WTC11 (cell line): ENCODE data around the gene OR5K4. TPM values are rescaled to one million over a fixed set of nuclear protein-coding genes. Genes with fewer than 3 reads are reported as not detected.

Experiments
- ATAC-seq: fragments of 200-7000 bp; cut with Tn5 transposase; 2 replicates; pipeline ENCODE4 v1.10.0; 2021; ENCODE audit warnings: mild to moderate bottlenecking, moderate library complexity
- CTCF ChIA-PET: fragments of 300-600 bp; sonication (Branson Sonifier 250); formaldehyde crosslinking; loops from one replicate; lab custom pipeline; 2021; ENCODE audit warnings: antibody characterized with exemption; lab: Charles Lee
- POLR2A ChIA-PET: fragments of 350-600 bp; sonication (Branson Sonifier 250); formaldehyde crosslinking; loops from one replicate; lab custom pipeline; 2021; ENCODE audit warnings: antibody characterized with exemption; lab: Charles Lee
- DNase-seq: peaks from one replicate; pipeline ENCODE4 v3.0.0; 2021; ENCODE audit warnings: low spot score
- H3K27ac Mint-ChIP-seq: 2 replicates; pipeline ENCODE4 v1.8.0; 2021; ENCODE audit warnings: mixed read lengths
- H3K27me3 Mint-ChIP-seq: 2 replicates; pipeline ENCODE4 v1.8.0; 2021; ENCODE audit warnings: low read depth, mild to moderate bottlenecking, moderate library complexity, mixed read lengths
- H3K36me3 Mint-ChIP-seq: 2 replicates; pipeline ENCODE4 v1.8.0; 2021; ENCODE audit warnings: mixed read lengths
- H3K4me1 Mint-ChIP-seq: 2 replicates; pipeline ENCODE4 v1.8.0; 2022; ENCODE audit warnings: mixed read lengths
- H3K4me3 Mint-ChIP-seq: 2 replicates; pipeline ENCODE4 v1.8.0; 2021; ENCODE audit warnings: mild to moderate bottlenecking, moderate library complexity, mixed read lengths
- H3K9me3 Mint-ChIP-seq: 2 replicates; pipeline ENCODE4 v1.8.0; 2021; ENCODE audit warnings: mixed read lengths
- ATF1 ChIP-seq: sonication (generic); formaldehyde crosslinking; IDR thresholded peaks from 2 replicates; pipeline ENCODE4 v1.8.1; 2023; ENCODE audit warnings: mild to moderate bottlenecking, moderate library complexity, missing genetic modification reagents
- CREB1 ChIP-seq: sonication (generic); formaldehyde crosslinking; IDR thresholded peaks from 2 replicates; pipeline ENCODE4 v1.8.0; 2023; ENCODE audit warnings: mild to moderate bottlenecking, missing genetic modification reagents
- EMX1 ChIP-seq: fragments of 250-450 bp; sonication (Bioruptor Pico); IDR thresholded peaks from 2 replicates; pipeline ENCODE4 v1.8.0; 2021; ENCODE audit warnings: mild to moderate bottlenecking
- NFATC4 ChIP-seq: fragments of 250-450 bp; sonication (Bioruptor Pico); IDR thresholded peaks from 2 replicates; pipeline ENCODE4 v1.9.0; 2021; ENCODE audit warnings: mild to moderate bottlenecking
- RORB ChIP-seq: fragments of 250-450 bp; sonication (Bioruptor Pico); IDR thresholded peaks from 2 replicates; pipeline ENCODE4 v1.9.0; 2021; ENCODE audit warnings: mild to moderate bottlenecking
- TEAD1 ChIP-seq: sonication (generic); formaldehyde crosslinking; IDR thresholded peaks from 2 replicates; pipeline ENCODE4 v1.8.0; 2022; ENCODE audit warnings: mild to moderate bottlenecking, missing genetic modification reagents
- ZBTB21 ChIP-seq: sonication (generic); formaldehyde crosslinking; IDR thresholded peaks from 2 replicates; pipeline ENCODE4 v1.8.1; 2023; ENCODE audit warnings: mild to moderate bottlenecking, missing genetic modification reagents, borderline replicate concordance
- ZNF416 ChIP-seq: fragments of 250-450 bp; sonication (Bioruptor Pico); IDR thresholded peaks from 2 replicates; pipeline ENCODE4 v1.9.0; 2021; ENCODE audit warnings: mild to moderate bottlenecking, inconsistent platforms
- ZNF671 ChIP-seq: fragments of 250-450 bp; sonication (Bioruptor Pico); IDR thresholded peaks from 2 replicates; pipeline ENCODE4 v1.8.0; 2021; ENCODE audit warnings: mild to moderate bottlenecking
- total RNA-seq: library from RNA; stranded (reverse); gene quantifications from 3 replicates; pipeline ENCODE4 v1.2.3, GENCODE V29; 2021
- TF ChIP-seq, protein P1 (sequence below): sonication (generic); formaldehyde crosslinking; IDR thresholded peaks from 2 replicates; pipeline ENCODE4 v1.8.0; 2023; ENCODE audit warnings: mild to moderate bottlenecking, missing genetic modification reagents
- TF ChIP-seq, protein P2 (sequence below): fragments of 200-600 bp; IDR thresholded peaks from 2 replicates; pipeline ENCODE4 v1.8.0; 2022; ENCODE audit warnings: antibody characterized with exemption
- TF ChIP-seq, protein P3 (sequence below): fragments of 250-450 bp; sonication (Bioruptor Pico); IDR thresholded peaks from 2 replicates; pipeline ENCODE4 v1.9.0; 2021; ENCODE audit warnings: moderate library complexity, mild to moderate bottlenecking, inconsistent platforms, borderline replicate concordance
- TF ChIP-seq, protein P4 (sequence below): sonication (generic); formaldehyde crosslinking; IDR thresholded peaks from 2 replicates; pipeline ENCODE4 v1.8.1; 2023; ENCODE audit warnings: mild to moderate bottlenecking, missing genetic modification reagents, moderate library complexity
- TF ChIP-seq, protein P5 (sequence below): sonication (generic); formaldehyde crosslinking; conservative IDR thresholded peaks from 2 replicates; pipeline ENCODE4 v1.8.1; 2022; ENCODE audit warnings: mild to moderate bottlenecking, missing genetic modification reagents

The OR5K4 gene
- total RNA-seq, 1 experiment from 2014 or later = not detected

DNA sequence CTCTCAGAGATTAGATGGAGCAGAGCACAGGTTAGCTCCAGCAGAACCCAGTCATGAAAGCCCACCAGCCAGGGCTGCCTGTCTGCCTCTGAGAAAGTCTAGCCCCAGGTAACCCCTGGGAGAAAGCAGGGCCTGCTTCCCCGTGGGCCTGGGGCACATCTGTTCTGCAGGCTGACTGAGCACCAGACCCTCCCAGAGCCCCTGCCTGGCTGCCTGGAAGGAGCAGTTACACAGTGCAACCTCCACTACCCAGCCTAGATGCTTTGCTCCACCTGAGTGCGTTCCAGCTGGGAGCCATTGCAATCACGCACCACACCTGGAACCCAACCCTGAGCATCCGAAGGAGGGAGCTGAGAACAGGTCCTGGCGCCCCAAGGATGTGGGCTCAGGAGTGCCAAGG is 24.7 kb upstream of the OR5K4 start (continued):
- TF ChIP-seq, protein P1, sequence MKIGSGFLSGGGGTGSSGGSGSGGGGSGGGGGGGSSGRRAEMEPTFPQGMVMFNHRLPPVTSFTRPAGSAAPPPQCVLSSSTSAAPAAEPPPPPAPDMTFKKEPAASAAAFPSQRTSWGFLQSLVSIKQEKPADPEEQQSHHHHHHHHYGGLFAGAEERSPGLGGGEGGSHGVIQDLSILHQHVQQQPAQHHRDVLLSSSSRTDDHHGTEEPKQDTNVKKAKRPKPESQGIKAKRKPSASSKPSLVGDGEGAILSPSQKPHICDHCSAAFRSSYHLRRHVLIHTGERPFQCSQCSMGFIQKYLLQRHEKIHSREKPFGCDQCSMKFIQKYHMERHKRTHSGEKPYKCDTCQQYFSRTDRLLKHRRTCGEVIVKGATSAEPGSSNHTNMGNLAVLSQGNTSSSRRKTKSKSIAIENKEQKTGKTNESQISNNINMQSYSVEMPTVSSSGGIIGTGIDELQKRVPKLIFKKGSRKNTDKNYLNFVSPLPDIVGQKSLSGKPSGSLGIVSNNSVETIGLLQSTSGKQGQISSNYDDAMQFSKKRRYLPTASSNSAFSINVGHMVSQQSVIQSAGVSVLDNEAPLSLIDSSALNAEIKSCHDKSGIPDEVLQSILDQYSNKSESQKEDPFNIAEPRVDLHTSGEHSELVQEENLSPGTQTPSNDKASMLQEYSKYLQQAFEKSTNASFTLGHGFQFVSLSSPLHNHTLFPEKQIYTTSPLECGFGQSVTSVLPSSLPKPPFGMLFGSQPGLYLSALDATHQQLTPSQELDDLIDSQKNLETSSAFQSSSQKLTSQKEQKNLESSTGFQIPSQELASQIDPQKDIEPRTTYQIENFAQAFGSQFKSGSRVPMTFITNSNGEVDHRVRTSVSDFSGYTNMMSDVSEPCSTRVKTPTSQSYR = no peak

DNA sequence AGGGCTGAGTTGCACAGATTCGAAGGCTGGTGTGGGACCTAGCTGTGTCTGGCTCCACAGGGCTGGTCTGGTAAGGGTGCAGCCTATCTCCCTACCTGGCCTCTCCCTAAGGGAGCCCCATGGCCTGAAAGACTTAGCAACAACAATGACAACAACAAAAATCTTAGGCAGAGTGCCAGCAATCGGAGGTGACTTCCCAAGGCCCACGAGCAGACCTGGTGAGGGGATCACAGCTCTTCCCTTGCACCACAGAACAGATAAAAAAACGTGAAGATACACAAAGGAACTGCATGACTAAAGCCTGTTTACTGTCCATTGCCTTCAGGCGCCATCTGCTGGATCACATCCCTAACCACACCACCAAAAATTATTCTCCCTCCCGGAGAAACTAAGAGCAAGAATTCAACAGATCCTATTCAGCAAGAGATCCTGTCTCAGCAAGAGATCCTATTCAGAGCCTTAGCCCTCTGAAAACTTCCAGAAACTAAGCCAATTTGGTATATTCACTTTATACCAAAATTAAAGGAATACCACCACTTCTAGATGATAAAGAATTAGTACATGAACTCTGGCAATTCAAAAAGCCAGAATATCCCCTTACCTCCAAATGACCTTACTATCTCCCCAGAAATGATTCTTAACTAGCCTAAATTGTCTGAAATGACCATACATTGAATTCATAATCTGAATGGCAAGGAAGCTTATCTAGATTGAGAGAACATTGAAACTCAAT is 24.1 kb upstream of the OR5K4 start:
- Mint-ChIP-seq H3K27ac (0 out of 2 replicates have a peak overlapping the region, but pooled peaks have one; percentile 12), H3K9me3 (no peaks in the 10 kb centered on the region), H3K36me3 (no peaks in the 10 kb centered on the region), H3K4me3 (no peak overlapping the region), H3K4me1 (peaks cover 60% of the 10 kb centered on the region), H3K27me3 (no peaks in the 10 kb centered on the region; the same call in 1 of the 2 replicates)
- ChIA-PET CTCF (interaction anchor here (0.6 to 3.2 kb wide), 31 partner anchors 10 to 508 kb away, joined by 3 to 41 read pairs (median 4); partner anchors contain the start of genes CLDND1 and CRYBG3), POLR2A (interaction anchor here (1.0 kb wide), 1 partner anchor 11 kb away, joined by 3 read pairs; no protein-coding TSS in a partner anchor)
- TF ChIP-seq, protein P2, sequence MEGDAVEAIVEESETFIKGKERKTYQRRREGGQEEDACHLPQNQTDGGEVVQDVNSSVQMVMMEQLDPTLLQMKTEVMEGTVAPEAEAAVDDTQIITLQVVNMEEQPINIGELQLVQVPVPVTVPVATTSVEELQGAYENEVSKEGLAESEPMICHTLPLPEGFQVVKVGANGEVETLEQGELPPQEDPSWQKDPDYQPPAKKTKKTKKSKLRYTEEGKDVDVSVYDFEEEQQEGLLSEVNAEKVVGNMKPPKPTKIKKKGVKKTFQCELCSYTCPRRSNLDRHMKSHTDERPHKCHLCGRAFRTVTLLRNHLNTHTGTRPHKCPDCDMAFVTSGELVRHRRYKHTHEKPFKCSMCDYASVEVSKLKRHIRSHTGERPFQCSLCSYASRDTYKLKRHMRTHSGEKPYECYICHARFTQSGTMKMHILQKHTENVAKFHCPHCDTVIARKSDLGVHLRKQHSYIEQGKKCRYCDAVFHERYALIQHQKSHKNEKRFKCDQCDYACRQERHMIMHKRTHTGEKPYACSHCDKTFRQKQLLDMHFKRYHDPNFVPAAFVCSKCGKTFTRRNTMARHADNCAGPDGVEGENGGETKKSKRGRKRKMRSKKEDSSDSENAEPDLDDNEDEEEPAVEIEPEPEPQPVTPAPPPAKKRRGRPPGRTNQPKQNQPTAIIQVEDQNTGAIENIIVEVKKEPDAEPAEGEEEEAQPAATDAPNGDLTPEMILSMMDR = peak; percentile 40
- TF ChIP-seq EMX1 (CRISPR knock-in tag) (no peak), TEAD1 (CRISPR knock-in tag) (no peak), ZBTB21 (no peak)
- DNase-seq (peak; percentile 39), ATAC-seq (peak; percentile 46)

DNA sequence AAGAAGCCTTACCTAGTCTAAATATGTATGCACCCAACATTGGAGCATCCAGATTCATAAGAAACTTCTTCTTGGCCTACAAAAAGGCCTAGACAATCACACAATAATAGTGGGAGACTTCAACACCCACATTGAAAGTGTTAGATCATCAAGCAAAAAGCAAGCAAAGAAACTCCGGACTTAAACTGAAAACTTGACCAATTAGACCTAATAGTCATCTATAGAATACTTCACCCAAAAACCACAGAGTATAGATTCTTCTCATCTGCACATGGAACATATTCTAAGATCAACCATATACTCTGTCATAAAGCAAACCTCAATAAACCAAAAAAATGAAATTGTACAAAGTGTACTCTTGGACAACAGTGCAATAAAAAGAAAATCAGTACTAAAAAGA is 22.3 kb upstream of the OR5K4 start:
- TF ChIP-seq ATF1 (CRISPR knock-in tag) (no peak), ZNF671 (CRISPR knock-in tag) (no peak), CREB1 (no peak), RORB (CRISPR knock-in tag) (no peak), ZNF416 (CRISPR knock-in tag) (no peak), NFATC4 (CRISPR knock-in tag) (no peak)
- TF ChIP-seq, protein P3, sequence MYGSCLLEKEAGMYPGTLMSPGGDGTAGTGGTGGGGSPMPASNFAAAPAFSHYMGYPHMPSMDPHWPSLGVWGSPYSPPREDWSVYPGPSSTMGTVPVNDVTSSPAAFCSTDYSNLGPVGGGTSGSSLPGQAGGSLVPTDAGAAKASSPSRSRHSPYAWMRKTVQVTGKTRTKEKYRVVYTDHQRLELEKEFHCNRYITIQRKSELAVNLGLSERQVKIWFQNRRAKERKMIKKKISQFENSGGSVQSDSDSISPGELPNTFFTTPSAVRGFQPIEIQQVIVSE (CRISPR knock-in tag) = no peak
- TF ChIP-seq, protein P4, sequence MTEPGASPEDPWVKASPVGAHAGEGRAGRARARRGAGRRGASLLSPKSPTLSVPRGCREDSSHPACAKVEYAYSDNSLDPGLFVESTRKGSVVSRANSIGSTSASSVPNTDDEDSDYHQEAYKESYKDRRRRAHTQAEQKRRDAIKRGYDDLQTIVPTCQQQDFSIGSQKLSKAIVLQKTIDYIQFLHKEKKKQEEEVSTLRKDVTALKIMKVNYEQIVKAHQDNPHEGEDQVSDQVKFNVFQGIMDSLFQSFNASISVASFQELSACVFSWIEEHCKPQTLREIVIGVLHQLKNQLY (CRISPR knock-in tag) = no peak
- TF ChIP-seq, protein P2 = no peak
- TF ChIP-seq, protein P5, sequence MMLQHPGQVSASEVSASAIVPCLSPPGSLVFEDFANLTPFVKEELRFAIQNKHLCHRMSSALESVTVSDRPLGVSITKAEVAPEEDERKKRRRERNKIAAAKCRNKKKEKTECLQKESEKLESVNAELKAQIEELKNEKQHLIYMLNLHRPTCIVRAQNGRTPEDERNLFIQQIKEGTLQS (CRISPR knock-in tag) = no peak
- no peak overlapping the region for H3K27ac Mint-ChIP-seq
- no peaks in the 10 kb centered on the region for H3K36me3 Mint-ChIP-seq
- H3K4me3 Mint-ChIP-seq = no peak overlapping the region
- DNase-seq = no peak
- no peaks in the 10 kb centered on the region; the same call in 1 of the 2 replicates for H3K27me3 Mint-ChIP-seq
- ChIA-PET CTCF (interaction anchor here (3.2 kb wide), 1 partner anchor 292 kb away, joined by 41 read pairs; no protein-coding TSS in a partner anchor), POLR2A (no interaction called here)
- no peak for ATAC-seq
- H3K4me1 Mint-ChIP-seq = peaks cover 42% of the 10 kb centered on the region
- H3K9me3 Mint-ChIP-seq = no peaks in the 10 kb centered on the region
